GM18870 (cell line): ENCODE results near the gene KSR1.

ENCODE experiments used
- ATAC-seq: cut with Tn5 transposase; IDR thresholded peaks from one replicate; pipeline ENCODE4 v1.9.1; 2021; ENCODE audit warnings: moderate library complexity; ENCODE audit not compliant: unreplicated experiment

KSR1 gene

DNA sequence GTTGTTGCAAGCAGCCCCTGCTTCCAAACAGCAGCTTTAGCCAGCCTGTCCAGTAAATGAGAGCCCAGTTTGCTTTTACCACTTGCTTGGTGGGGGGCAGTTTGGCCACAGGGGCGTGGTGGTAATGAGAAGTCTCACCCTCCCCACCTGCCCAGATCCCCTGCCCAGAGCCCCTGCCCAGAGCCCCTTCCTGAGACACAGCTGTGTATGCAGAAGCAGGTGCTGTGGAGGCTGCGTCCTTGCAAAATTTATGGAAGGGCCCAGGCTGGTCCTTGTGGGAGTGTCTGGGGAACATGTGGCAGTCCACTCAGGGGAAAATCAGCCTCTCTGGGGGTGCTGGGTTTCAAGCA is 147.1 kb downstream of the KSR1 start:
- ATAC-seq, result no peak

DNA sequence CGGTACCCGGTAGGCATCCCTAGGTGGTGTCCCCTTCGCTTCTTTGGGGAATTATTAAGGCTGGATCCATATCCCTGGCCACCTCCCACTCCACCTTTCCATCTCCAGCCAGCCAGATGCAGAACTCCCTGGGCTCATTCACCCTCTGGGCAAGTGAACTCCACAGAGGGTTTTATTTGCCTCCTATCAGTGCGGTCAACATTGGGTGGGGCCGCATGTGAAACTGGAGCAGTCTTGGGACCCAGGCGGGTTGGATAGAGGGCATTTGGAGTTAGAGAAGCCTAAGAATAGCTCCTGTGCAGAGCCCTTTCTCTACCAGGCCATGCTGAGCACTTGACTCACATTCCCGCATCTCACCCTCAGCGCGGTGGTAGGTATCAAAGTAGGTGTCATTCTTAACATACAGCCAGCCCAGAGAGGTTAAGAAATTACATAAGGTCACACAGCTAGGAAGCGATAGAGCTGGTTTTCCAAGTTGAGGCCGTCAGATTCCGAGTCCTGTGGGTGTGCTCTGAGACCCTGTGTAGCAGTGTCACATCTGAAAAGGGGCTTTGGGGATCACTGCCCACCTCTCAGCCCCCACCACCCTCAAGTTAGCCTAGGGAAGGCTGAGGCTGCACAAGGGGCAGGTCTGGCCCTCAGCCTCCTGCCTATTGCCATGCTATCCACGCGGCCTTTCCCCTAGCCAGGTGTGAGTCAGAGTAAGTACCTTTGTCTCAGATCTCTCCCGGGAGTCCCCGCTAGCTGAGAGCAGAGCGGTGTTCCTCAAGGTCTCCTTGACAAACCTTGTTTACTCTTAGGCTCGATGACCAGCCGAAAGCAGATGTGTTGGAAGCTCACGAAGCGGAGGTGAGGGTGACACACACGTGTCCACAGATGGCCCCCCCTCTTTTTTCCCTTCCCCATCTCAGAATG is 147.9 kb downstream of the KSR1 start:
- no peak for ATAC-seq

DNA sequence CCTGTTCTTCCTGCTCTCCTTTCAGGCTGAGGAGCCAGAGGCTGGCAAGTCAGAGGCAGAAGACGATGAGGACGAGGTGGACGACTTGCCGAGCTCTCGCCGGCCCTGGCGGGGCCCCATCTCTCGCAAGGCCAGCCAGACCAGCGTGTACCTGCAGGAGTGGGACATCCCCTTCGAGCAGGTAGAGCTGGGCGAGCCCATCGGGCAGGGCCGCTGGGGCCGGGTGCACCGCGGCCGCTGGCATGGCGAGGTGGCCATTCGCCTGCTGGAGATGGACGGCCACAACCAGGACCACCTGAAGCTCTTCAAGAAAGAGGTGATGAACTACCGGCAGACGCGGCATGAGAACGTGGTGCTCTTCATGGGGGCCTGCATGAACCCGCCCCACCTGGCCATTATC is 149.2 kb downstream of the KSR1 start:
- ATAC-seq, result no peak

DNA sequence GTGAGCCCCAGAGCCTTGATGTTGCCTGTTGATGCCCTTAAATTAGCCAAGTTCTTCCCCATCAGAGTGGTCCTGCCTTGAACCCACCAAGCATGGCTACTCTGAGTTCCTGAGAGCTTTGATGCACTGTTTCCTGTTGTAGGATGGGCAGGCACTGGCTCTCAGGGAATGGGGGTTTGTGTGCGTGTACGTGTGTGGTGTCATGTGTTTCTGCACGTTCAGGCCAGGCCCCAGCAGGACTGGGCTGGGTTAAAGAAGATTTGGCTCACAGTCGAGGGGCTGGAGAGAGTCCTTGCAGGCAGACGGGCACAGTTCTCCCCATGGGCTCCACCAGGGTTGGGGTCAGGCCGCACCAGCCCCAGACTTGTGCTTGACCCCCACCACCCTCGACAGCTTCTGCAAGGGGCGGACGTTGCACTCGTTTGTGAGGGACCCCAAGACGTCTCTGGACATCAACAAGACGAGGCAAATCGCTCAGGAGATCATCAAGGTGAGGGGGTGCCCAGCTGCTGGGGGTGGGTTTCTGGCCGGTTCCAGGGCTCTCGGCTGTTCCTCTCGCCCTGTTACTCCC is 151.4 kb downstream of the KSR1 start:
- no peak for ATAC-seq

DNA sequence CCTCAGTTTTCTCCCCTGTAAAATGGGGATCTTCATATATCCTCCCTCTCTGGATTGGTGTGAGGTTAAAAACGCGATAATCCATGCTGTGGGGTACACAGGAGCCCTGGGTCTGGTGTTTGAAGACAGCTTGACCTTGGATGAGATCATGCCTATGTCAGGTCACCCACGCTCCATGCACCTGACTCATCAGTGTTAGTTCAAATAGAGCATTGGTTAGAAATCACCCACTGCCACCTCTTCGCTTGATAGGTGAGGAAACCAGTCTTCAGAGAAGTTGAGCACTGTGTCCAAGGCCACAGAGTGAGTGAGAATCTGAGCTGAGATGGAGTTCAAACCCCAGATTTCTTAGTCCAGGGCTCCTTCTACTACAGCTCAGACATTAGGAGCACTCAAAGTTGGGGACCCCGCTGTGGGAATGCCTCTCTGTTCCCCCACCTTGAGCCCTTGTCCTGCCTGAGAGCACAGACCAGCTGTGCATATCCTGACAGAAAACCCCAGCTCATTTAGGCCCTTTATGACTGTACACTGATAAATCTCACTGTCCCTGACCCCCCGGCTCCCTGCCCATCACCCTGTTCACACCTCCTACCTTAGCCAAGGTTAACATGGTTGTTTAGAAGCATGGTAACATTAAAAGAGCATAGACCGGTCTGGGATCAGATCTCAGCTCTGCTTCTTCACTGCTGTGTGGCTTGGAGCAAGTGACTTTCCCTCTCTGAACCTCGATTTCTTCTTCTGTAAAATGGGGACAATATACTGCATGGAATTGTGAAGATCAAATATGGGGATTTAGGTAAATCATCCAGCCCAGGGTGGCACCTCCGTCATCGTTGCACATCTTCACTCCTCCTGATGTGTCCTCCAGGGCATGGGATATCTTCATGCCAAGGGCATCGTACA is 152.3 kb downstream of the KSR1 start:
- ATAC-seq, result no peak

DNA sequence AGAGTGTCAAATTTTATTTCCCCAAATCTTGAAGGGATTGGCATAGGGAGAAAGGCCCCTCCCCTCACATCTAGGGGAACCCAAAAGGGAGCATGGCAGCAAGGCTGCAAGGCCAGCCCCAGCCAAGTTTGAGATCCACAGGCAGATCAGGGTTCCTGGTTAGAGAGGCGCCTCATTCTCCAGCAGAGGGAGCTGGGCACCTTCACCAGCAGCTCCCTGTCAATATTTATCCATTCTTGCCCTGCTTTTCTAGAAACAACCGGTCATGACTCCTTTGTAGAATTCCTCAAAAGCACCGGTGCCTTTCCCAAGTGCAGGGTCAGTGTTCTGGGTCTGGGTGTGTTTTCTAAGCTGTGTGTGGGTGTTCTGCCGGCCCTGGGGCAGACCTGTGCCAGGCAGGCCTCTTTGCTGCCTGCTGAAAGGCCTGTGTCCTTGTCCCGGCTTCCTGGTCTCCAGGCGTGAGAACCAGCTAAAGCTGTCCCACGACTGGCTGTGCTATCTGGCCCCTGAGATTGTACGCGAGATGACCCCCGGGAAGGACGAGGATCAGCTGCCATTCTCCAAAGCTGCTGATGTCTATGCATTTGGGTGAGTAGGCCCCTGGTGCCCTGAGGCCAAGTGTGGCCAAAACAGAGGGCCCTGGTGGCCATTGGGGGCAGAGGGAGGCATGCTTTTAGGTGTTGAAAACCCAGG is 153.5 kb downstream of the KSR1 start:
- ATAC-seq, result no peak

DNA sequence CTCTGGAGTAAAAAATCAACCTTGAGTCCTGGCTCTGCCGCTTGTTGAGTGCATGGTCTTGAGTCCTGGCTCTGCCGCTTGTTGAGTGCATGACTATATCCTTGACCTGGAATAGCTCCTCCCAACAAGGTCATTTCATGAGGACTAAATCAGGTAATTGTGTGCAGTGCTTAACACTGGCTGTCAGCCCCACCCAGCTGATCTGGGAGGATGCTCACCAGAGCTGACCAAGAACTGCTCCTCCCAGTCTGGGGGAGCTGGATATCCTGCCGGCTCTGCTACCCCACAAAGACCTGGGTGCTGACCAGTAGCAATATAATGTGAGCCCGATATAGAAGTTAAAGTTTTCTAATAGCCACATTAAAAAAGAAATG is 154.0 kb downstream of the KSR1 start:
- ATAC-seq, result no peak

DNA sequence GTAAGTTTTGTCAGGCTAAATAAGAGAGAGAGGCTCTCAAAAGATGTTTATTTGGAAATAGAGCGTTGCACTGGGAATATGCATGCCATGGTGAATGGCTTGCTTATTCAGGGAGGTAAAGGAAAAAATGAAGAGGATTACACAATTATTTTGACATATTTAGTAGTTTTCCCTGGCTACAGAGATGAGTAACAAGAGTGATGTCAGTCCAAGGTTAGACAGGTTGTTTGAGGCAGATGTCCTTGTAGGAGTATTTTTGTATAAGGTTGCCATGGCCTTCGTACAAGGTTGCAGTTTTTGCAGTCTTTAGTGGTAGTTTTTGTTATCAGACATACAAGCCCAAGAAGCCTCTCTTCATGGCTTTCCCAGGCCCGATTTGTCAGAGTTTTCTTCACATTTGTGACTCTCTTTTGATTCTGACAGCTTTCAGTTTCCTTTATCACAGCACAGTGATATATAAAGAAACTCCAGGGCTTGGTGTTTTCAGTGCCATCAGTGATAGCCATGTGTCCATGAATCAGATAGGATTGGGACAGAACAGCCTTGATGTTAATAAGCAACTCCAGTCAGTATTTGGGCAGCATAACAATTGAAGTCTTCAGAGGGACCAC is 156.0 kb downstream of the KSR1 start:
- no peak for ATAC-seq

DNA sequence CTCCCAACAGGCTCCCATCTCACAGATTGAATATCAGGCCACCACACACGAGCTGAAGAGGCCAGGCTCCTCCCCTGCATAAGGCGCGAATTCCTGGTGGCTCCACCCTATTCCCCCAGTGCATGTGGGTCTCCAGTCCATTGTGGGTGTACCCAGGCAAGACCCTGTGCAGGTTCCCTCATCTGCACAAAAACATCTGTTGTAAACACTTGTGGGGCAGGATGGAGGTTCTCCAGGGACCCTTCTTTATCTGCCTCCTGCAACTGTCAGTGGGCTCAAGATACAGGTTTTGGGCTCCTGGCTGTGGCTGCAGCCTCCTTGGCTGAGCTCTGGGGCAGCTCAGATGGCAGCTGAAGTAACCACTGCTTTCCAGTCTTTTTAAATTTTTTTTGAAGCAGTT is 157.2 kb downstream of the KSR1 start:
- ATAC-seq, result no peak

DNA sequence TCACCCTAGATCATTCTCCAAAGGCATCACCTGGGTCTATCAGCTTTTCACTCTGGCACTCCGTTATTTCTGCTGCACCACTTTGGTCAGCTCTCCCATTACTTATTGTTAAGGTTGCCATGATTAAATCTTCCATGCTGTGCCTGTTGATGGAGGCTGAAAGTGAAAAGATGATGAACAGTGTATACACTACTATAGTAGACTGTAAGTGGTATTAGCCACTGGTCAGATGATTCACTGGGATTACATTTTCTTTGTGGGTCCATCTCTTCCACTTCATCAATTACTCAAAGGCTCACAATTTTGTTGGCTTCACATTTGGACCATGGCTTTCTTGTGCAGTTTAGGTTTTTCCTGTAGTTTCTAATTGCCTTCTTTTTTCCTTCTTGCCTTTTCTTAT is 158.9 kb downstream of the KSR1 start:
- no peak for ATAC-seq

DNA sequence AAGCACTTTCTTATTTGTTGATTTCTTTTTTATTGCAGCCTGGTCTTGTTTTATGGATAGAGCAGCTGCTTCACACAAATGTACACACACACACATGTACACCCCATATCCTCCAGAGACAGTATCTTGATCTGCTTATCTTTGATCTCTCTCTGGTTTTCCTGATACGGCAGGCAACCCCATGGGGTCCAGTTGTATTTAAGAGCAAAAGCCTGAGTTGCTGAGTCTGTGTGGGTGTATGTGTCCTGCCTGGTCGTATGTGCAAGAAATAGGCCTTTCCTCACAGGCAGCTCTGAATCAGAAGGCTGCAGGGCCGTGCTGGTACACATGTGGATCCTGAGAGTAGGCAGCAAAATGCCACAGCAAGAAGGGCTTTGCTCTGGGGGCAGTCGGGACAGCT is 160.2 kb downstream of the KSR1 start:
- no peak for ATAC-seq

DNA sequence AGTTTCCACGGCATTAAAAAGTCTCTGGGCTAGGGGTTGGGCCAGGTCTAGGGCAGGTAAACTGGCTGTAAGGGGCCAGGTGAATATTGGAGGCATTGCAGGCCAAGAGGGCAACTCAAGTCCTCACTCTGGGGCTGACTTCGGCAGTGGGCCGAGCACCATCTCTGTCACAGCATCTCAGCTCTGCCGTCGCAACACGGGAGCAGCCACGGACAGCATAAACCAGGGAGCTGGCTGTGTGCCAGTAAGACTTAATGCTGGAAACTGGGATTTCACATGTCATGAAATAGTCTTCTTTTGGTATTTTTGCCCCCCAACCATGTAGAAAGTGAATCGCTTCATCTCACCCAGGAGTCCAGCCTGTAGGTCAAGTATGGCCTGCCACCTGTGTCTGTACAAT is 162.2 kb downstream of the KSR1 start:
- no peak for ATAC-seq

DNA sequence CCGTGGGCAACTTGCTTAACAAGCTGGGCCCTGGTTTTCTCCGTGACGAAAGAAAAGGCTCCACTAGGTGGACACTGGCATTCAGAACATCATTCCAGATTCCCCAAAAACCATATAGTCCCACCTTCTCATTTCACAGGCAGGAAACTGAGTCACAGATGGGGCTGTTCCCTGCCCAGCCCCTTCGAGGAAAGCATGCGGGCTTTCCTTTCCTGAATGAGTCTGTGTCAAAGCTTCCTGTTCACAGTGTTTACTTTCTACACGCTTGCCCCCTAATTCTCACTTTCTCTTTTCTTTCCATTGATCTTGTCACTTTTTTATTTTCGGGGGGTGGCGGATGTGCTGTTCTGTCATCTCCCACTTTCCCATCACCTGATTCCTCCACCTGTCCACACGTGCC is 164.5 kb downstream of the KSR1 start:
- no peak for ATAC-seq

DNA sequence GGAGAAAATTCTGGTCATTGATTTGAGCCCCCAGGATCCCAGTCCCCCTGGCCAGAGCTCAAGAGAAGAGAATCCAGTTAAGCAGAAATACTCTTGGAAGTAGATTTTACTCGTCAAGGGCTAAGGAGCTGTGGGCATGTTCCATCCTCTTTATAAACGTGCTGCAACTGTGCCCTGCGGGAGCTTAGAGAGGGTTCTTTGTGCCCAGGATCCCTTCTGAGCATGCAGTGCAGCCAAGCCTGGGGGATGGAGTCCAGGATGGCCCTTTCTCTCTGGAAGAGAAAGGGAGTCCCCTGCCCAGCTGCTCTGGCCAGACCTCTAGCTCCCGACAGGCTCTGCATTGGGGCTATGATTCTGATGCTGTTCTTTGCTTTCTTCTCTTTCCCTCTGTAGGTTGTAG is 165.3 kb downstream of the KSR1 start:
- no peak for ATAC-seq

DNA sequence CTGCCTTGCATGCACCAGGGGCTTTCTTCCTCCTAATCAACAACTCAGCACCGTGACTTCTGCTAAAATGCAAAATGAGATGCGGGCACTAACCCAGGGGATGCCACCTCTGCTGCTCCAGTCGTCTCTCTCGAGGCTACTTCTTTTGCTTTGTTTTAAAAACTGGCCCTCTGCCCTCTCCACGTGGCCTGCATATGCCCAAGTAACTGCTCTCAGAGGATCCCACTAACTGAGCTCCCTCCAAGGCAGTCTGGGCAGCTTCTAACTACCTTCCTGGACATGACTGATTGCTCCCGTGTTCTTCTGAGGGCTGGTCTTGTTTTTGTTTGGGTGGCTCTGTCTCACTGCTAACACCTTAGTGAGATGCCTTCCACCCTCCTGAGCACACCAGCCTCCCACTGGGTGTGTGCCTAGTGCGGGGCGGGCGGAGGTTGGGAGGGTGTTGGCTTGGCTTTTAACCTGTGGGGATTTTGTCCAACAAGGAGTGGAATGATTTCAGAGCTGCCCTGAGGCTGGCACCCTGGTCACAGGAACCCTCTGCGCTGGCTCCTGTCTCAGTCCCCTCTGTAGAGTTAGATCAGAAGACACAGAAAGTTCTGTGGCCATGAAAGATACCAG is 165.8 kb downstream of the KSR1 start:
- ATAC-seq, result no peak

DNA sequence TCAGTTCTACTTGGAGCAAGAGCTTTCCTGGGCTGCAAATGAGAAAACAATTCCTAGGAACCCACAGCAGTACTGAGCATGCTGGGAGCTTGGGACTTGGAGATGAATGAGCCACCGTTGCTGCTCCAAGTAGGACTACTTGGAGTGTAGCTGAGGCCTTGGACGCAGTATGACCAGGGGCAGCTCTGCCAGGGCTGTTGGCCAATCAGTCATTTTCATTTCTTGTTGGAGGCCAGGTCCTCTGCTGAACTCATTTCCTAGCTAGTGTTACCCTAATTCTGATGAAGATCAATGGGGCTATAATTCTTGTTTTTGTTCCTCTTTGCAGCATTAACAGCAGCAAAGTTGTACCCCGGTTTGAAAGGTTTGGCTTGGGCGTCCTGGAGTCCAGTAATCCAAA is 166.7 kb downstream of the KSR1 start:
- ATAC-seq, result no peak

DNA sequence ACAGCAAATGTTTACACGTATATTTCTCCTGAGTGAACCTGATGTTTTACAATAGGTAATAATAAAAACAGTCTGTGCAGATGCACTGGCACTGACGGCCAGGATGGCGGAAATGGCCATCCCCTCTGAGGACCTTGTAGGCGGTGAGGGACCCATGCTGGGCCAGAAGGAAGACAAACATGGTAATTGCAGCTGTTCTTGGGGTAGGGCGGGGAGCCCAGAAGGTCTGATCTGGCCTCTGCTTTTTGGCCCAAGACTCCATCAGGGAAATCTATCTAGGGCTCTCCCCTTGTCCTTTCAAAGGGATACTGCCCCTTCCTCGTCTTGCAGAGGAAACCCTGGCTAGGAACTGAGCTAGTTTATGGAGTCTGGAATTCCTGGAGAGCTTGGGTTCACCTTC is 167.4 kb downstream of the KSR1 start:
- ATAC-seq, result no peak

DNA sequence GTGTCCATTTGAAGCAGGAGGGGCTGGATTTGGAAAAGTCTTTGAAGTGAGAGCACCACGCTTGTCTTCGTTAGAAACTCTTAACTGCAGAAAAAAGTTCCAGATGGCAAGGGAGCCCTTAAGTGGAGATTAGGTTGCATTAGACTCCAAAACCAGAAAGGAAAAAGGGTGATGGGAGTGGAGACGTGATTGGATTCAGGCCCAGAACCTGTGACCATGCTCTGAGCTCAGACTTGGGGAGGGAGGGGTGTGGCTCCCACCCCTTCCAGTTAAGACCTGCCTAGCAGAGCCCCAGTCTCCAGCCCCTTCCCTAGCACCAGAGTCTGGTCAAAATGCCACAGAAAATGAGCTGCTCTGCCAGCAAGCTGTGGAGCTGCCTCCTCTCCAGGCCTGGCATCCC is 168.3 kb downstream of the KSR1 start:
- ATAC-seq, result no peak

DNA sequence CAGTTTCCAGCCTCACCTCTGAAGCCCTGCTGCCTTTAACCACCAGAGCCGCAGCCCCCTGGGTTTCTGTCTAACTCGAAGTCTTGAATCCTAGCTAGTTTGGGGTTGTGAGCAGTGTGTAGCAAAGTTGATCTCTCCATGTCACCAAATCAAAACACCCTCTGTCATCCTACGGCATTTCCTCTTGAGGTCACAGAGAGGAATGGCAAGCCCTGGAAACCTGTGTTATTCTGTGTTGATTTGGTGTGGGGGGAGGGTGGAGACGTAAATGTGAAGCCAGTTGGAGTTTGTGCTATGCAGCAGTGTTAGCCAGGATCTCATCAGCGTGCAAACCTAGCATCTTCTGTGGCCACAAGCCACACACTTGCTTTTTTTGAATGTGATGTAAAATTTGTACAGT is 169.6 kb downstream of the KSR1 start:
- no peak for ATAC-seq

DNA sequence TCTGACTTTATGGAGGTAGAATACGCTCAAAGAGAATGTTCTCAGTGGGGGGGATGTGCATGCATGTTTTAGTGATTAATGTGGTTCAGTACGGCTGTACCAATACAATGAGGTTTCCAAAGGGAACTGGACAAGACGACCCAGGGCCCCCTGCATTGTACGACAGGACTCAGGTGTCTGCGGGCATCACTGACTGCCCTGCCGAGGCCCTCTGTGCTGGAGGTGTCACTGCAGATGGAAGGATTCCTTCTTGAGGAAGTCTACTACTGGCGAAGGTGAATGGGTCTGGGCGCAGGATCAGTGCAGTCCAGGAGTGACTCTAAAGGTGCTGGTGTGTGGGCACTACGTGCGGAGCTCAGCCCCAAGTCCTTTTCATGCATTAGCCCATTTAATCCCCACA is 171.3 kb downstream of the KSR1 start:
- ATAC-seq, result no peak
